Activated T-cell treated with anti-CD3 and anti-CD28 coated beads for 4 hours (primary cell): ENCODE results near the gene CKM.
"Not testable (repeated sequence)": the region's sequence is repeated elsewhere in the genome, so short reads cannot be mapped to it uniquely, and the experiment has no call there.

ENCODE experiments used
- DNase-seq: peaks from one replicate; pipeline ENCODE4 v3.0.0-alpha.2; 2020

CKM gene

GRCh38 chr19:45348367-45349125 is 25.9 kb upstream of the CKM start:
- DNase-seq = no peak

- DNase-seq = no peak
These were observed 25.1 kb upstream of the CKM start for GRCh38 chr19:45347570-45348366.

GRCh38 chr19:45346449-45346848 is 23.8 kb upstream of the CKM start:
- DNase-seq = no peak

- DNase-seq = no peak
These were observed 22.8 kb upstream of the CKM start for GRCh38 chr19:45345506-45345860.

- DNase-seq = no peak
These were observed 22.2 kb upstream of the CKM start for GRCh38 chr19:45344621-45345505.

GRCh38 chr19:45342911-45343310 is 20.2 kb upstream of the CKM start:
- no peak for DNase-seq

- DNase-seq = no peak
These were observed 18.3 kb upstream of the CKM start for GRCh38 chr19:45340899-45341453.

GRCh38 chr19:45340232-45340898 is 17.7 kb upstream of the CKM start, which contains the start of gene KLC3:
Gene KLC3 (plus strand): TSS chr19:45340750. CDS start chr19:45345542, 4,792 bp downstream.
- DNase-seq = peak; percentile 17

GRCh38 chr19:45339629-45340028 is 17.0 kb upstream of the CKM start:
- DNase-seq = no peak

GRCh38 chr19:45336696-45337251 is 14.1 kb upstream of the CKM start:
- DNase-seq = no peak

- not testable (repeated sequence) for DNase-seq
These were observed 12.2 kb upstream of the CKM start for GRCh38 chr19:45334881-45335280.

GRCh38 chr19:45333609-45334303 is 11.1 kb upstream of the CKM start:
- no peak for DNase-seq

GRCh38 chr19:45331411-45331810 is 8.7 kb upstream of the CKM start:
- no peak for DNase-seq

GRCh38 chr19:45327404-45328143 is 4.9 kb upstream of the CKM start:
- no peak for DNase-seq

- DNase-seq = no peak
These were observed 1.8 kb upstream of the CKM start for GRCh38 chr19:45324349-45324907.

- no peak for DNase-seq
These were observed 1.0 kb upstream of the CKM start for GRCh38 chr19:45323671-45324081.

GRCh38 chr19:45322311-45322710 is 364 bp downstream of the CKM start:
- DNase-seq = no peak

- DNase-seq = no peak
These were observed 827 bp downstream of the CKM start for GRCh38 chr19:45321848-45322247.

- DNase-seq = no peak
These were observed 1.5 kb downstream of the CKM start for GRCh38 chr19:45320997-45321775.
